LNCAP (cell line): ENCODE results near the gene COQ7.

Experiments
- TF ChIP-seq, protein P1 (sequence below): fragments of 450-650 bp; IDR thresholded peaks from 2 replicates; pipeline ENCODE4 v1.5.1; 2017; ENCODE audit warnings: mild to moderate bottlenecking

The COQ7 gene

DNA sequence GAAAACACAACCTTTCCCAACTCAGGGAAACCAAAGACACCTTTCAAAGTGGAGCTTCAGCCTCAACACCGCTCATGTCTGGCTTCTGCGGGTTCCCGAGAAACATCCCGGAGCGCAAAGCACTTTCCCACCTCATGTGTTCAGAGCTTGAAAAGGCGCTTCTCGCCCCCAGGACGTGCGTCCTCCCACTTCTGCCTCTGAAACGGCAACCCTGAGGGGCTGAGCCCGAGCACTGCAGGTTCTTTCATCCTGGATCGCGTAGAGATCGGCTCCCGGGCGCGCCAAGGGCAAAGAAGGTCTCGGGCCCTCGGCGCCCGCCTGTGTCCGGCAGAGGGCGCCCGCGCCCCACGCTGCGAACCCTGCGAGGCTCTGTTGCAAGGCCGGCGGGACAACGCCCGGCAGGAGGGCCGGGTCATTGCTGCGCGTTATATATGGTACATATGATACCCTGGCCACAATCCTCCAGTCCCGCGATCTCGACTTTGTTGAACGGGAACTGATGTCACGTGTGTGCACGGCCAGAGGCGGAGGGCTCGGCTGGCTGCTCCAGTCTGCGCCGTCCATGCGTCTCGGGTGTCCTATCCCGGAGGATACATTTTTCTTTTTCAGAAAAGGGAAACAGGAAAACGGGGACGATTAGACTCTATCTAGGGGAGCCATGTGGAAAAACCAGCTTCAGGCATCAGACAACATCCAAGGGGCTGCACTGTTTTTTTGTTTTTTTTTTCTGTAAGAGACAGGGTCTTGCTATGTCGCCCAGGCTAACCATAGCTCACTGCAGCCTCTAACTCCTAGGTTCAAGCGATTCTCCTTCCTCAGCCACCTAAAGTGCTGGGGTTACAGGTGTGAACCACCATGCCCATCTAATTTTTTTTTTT lies 19.1 kb downstream of the COQ7 start:
- TF ChIP-seq, protein P1, sequence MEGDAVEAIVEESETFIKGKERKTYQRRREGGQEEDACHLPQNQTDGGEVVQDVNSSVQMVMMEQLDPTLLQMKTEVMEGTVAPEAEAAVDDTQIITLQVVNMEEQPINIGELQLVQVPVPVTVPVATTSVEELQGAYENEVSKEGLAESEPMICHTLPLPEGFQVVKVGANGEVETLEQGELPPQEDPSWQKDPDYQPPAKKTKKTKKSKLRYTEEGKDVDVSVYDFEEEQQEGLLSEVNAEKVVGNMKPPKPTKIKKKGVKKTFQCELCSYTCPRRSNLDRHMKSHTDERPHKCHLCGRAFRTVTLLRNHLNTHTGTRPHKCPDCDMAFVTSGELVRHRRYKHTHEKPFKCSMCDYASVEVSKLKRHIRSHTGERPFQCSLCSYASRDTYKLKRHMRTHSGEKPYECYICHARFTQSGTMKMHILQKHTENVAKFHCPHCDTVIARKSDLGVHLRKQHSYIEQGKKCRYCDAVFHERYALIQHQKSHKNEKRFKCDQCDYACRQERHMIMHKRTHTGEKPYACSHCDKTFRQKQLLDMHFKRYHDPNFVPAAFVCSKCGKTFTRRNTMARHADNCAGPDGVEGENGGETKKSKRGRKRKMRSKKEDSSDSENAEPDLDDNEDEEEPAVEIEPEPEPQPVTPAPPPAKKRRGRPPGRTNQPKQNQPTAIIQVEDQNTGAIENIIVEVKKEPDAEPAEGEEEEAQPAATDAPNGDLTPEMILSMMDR = peak; percentile 96

DNA sequence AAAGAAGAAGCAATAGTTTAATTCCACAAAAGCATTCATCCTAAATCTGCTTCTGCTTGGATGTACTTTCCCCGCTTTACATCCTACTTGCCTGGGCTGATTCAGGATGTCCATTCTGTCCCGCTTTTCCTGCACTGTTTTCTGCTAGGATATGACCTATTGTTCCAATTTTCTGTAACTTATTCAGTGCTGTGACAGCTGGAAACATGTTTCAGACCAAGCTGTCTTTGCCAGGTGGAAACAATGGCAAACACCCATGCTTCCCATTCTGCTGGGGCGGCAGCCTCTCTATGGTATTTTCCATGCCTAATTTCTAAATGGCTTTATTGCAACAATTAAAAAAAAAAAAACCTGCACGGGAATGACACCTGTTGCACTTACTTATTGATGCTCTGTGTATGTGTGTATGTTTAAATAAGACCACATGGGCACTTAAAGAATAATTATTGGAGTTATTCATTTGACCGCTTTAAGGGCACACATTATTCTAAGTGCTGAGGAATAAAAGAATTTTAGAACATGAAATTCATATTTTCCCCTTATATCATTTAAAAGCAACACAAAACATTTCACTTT lies 21.0 kb downstream of the COQ7 start:
- TF ChIP-seq, protein P1 = no peak

GRCh38 chr16:19089410-19089955 lies 22.1 kb downstream of the COQ7 start:
- TF ChIP-seq, protein P1 = no peak

GRCh38 chr16:19090916-19091315 lies 23.5 kb downstream of the COQ7 start:
- TF ChIP-seq, protein P1 = no peak

GRCh38 chr16:19092653-19093410 lies 25.4 kb downstream of the COQ7 start:
- TF ChIP-seq, protein P1 = no peak

GRCh38 chr16:19093631-19094541 lies 26.5 kb downstream of the COQ7 start:
- TF ChIP-seq, protein P1 = no peak
